Choroid plexus epithelial cell (primary cell): ENCODE measurements around the gene NID2.

Experiments used
- DNase-seq: peaks from one replicate; pipeline ENCODE4 v3.0.0-alpha.2; 2010; ENCODE audit warnings: low read depth
- H3K4me3 ChIP-seq: 2 replicates; pipeline ENCODE4 v1.5.1; 2011; ENCODE audit warnings: low read depth, mild to moderate bottlenecking, control low read depth, low read length, moderate library complexity
- CTCF ChIP-seq: conservative IDR thresholded peaks from 2 replicates; pipeline ENCODE4 v1.5.1; 2011; ENCODE audit warnings: low read depth, mild to moderate bottlenecking, control low read depth, inconsistent platforms, low read length, moderate library complexity

Gene NID2

GRCh38 chr14:52010173-52010693 is 58.6 kb downstream of the NID2 start:
- no peak for TF ChIP-seq CTCF

GRCh38 chr14:52008136-52008535 is 60.7 kb downstream of the NID2 start:
- no peak for DNase-seq
- no peak for TF ChIP-seq CTCF
- H3K4me3 ChIP-seq, result no peak overlapping the region

More at GRCh38 chr14:52010173-52010693, 58.6 kb downstream of the NID2 start:
- no peak overlapping the region for H3K4me3 ChIP-seq
- no peak for DNase-seq

- H3K4me3 ChIP-seq, result no peak overlapping the region
- no peak for DNase-seq
- TF ChIP-seq CTCF, result no peak
Observed at GRCh38 chr14:52007637-52008036, 61.2 kb downstream of the NID2 start.

GRCh38 chr14:52007211-52007610 is 61.6 kb downstream of the NID2 start:
- no peak for TF ChIP-seq CTCF
- DNase-seq, result no peak
- no peak overlapping the region for H3K4me3 ChIP-seq

GRCh38 chr14:52006361-52006760 is 62.5 kb downstream of the NID2 start:
- no peak overlapping the region for H3K4me3 ChIP-seq
- no peak for DNase-seq
- TF ChIP-seq CTCF, result no peak

GRCh38 chr14:52005625-52006024 is 63.2 kb downstream of the NID2 start:
- DNase-seq, result no peak
- TF ChIP-seq CTCF, result no peak
- no peak overlapping the region for H3K4me3 ChIP-seq

- TF ChIP-seq CTCF, result no peak
- peak; percentile 95 for DNase-seq
- H3K4me3 ChIP-seq, result no peak overlapping the region
Observed at GRCh38 chr14:52003324-52003723, 65.5 kb downstream of the NID2 start.
